Psoas muscle (tissue), 8 donors: Measurements from ENCODE around the gene PUM1. TPM values are rescaled to one million over a fixed set of nuclear protein-coding genes. Genes with fewer than 3 reads are reported as not detected.

Experiments used
- ATAC-seq, 4 donors: fragments of 200-7000 bp; cut with Tn5 transposase; one replicate each; pipeline ENCODE4 v1.9.1; 2020; ENCODE audit warnings: moderate library complexity in 3 of 4, mild to moderate bottlenecking in 2 of 4
- DNase-seq, 2 donors: peaks; one replicate each; pipeline ENCODE4 v3.0.0-alpha.2; 2020
- H3K27ac ChIP-seq: fragments of 200-600 bp; one replicate; pipeline ENCODE4 v1.8.0; 2022
- H3K27me3 ChIP-seq, 3 donors: fragments of 200-600 bp in 1 of 3; one replicate each; pipeline versions ENCODE4 v1.6.1 to v1.8.0; 2013 to 2022; ENCODE audit warnings: low read length in 2 of 3, mild to moderate bottlenecking in 2 of 3, moderate library complexity in 1 of 3; ENCODE audit not compliant: insufficient read depth in 3 of 3
- H3K36me3 ChIP-seq, 2 donors: fragments of 200-600 bp in 1 of 2; one replicate each; pipeline versions ENCODE4 v1.6.1 to v1.8.0; 2013 to 2022; ENCODE audit warnings: low read depth in 1 of 2, mild to moderate bottlenecking in 1 of 2, moderate library complexity in 1 of 2; ENCODE audit not compliant: insufficient read depth in 1 of 2
- H3K4me1 ChIP-seq: fragments of 200-600 bp; one replicate; pipeline ENCODE4 v1.8.0; 2022
- H3K4me3 ChIP-seq: fragments of 200-600 bp; one replicate; pipeline ENCODE4 v1.8.0; 2022; ENCODE audit warnings: mild to moderate bottlenecking
- H3K9me3 ChIP-seq: fragments of 200-600 bp; one replicate; pipeline ENCODE4 v1.8.0; 2022
- CTCF ChIP-seq: fragments of 200-600 bp; IDR thresholded peaks from one replicate; pipeline ENCODE4 v1.8.0; 2022; ENCODE audit warnings: antibody characterized with exemption
- WGBS, 3 donors: extraction: QIAGEN DNeasy Blood & Tissue Kit; methylation state at CpG; one replicate each; pipeline versions ENCODE4 v1.1.6 to v1.1.7; 2013; 5-methylcytosine and 5-hydroxymethylcytosine counted together
- intact Hi-C, 2 donors: fragments of 100-400 bp; cut with DNase I; formaldehyde crosslinking; loops; one replicate each; pipeline versions ENCODE4 v1.11.0 to v1.14.2; 2022
- polyA plus RNA-seq, 3 donors: library from polyadenylated mRNA; stranded (reverse); fragments of 200-250 nt; gene quantifications; one replicate each; pipeline ENCODE4 v1.2.3, GENCODE V29; 2013
- total RNA-seq, 4 donors: library from RNA; stranded (reverse); fragmentation: NEBNext Ultra II Directional in 2 of 4; extraction: Animal tissue kit (Norgen Biotek cat#: 25700) in 2 of 4; gene quantifications; one replicate each; pipeline versions ENCODE4 v1.2.1 to v1.2.4, GENCODE V29; 2021 to 2023
- donor health status: healthy with polysubstance abuse.
- donor health status: DM: no; HTN: no; CAD: no; lungs with moderate emphysema.
- donor health status: Bipolar disorder and iron deficiency.
- donor health status: healthy.
- donor health status: DM: yes; HTN: yes; CAD: no.
- donor health status: DM: no; HTN: no; CAD: no.
- donor health status: DM: no; HTN: no; CAD: no.
- donor health status: DM: yes; HTN: yes; CAD: no.

Gene PUM1
- total and polyA plus RNA-seq, 7 donors, result 16.8 to 93.4 (median 80.0) TPM

GRCh38 chr1:30905403-30905802, 160.1 kb downstream of the PUM1 start:
- ATAC-seq (no peak), DNase-seq (no peak)
- no peaks in the 10 kb centered on the region for H3K4me1 ChIP-seq
- no peak for TF ChIP-seq CTCF
- H3K27ac ChIP-seq, result no peak overlapping the region
- intact Hi-C loops, result no loop called here
- no peak overlapping the region for H3K4me3 ChIP-seq
- 83 to 96% (median 95%) methylated on average over 1 of the region's 1 CpG for WGBS, 3 donors
- H3K27me3 ChIP-seq, result peaks cover 0 to 6% (median 0%) of the 10 kb centered on the region in 3 donors
- H3K36me3 ChIP-seq, result no peaks in the 10 kb centered on the region
- H3K9me3 ChIP-seq, result no peaks in the 10 kb centered on the region

GRCh38 chr1:30904962-30905335, 160.6 kb downstream of the PUM1 start:
- Histone ChIP-seq H3K4me3 (no peak overlapping the region), H3K36me3 (no peaks in the 10 kb centered on the region), H3K27me3 (peaks cover 0 to 6% (median 0%) of the 10 kb centered on the region in 3 donors), H3K27ac (no peak overlapping the region), H3K4me1 (no peaks in the 10 kb centered on the region), H3K9me3 (no peaks in the 10 kb centered on the region)
- intact Hi-C loops, result no loop called here
- 80 to 83% methylated on average over 1 of the region's 1 CpG; no CpG with 5 or more reads in 1 of the 3 donors for WGBS, 3 donors
- DNase-seq (no peak), ATAC-seq (no peak)
- TF ChIP-seq CTCF, result no peak

DNA sequence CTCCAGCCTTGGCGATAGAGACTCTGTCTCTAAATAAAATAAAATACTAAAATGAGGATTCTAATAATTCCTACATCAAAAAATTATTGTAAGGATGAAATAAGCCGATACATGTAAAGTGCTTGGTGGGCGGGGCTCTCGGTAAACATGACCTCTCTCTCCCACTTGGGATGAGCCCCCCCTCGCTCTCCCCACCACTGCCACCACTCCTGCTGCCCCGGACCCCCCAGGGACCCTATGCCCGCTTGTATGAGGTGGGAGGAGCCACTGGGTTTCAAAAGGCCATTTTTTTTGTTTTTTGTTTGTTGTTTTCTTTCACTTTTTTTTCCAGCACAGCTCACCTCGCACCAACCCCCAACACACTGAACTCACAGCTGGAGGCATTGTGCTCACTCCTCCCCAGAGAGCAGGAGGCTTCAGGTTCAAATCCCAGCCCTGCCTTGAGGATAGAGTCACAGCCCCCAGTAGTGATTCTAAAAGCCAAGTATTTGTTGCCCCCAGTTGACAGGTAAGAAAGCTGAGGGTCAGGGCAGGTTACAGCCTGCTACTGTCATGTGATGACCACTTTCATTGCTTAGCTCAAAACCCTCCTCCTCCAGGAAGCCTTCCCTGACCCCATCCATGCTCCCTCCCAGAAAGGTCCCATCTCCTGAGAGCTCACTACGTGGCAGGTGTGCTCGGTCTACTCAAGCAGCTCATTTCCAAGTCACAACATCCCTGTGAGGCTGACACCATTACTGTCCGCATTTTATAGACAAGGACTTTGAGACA, 161.1 kb downstream of the PUM1 start:
- ATAC-seq, result no peak
- WGBS, 3 donors, result 73 to 79% (median 75%) methylated on average over 11 of the region's 11 CpGs
- Histone ChIP-seq H3K27me3 (peaks cover 0 to 6% (median 0%) of the 10 kb centered on the region in 3 donors), H3K4me3 (no peak overlapping the region), H3K27ac (no peak overlapping the region), H3K36me3 (no peaks in the 10 kb centered on the region), H3K4me1 (no peaks in the 10 kb centered on the region), H3K9me3 (no peaks in the 10 kb centered on the region)
- DNase-seq, result no peak
- TF ChIP-seq CTCF, result no peak
- intact Hi-C loops, result no loop called here

- DNase-seq, result no peak
- no peak overlapping the region for H3K27ac ChIP-seq
- no peaks in the 10 kb centered on the region for H3K27me3 ChIP-seq
- no peak for TF ChIP-seq CTCF
- WGBS, 3 donors, result 84 to 89% (median 86%) methylated on average over 8 of the region's 8 CpGs
- no peak for ATAC-seq
- no peak overlapping the region for H3K4me3 ChIP-seq
- no peaks in the 10 kb centered on the region for H3K4me1 ChIP-seq
- no peaks in the 10 kb centered on the region for H3K9me3 ChIP-seq
- no peaks in the 10 kb centered on the region for H3K36me3 ChIP-seq
- intact Hi-C loops, result no loop called here
These were observed 162.0 kb downstream of the PUM1 start for GRCh38 chr1:30903343-30904034.
